ENCODE data around the gene TRAF3IP1.

TRAF3IP1 gene

GRCh38 chr2:238336793-238337444, 16.6 kb downstream of the TRAF3IP1 start:
- Mint-ChIP-seq H3K4me3 (no peak overlapping the region), H3K36me3 (ENCODE audit: low read depth) (no peaks in the 10 kb centered on the region), H3K4me1 (ENCODE audit: low read depth) (peaks cover 9% of the 10 kb centered on the region), H3K27ac (no peak overlapping the region), H3K9me3 (no peaks in the 10 kb centered on the region), H3K27me3 (no peaks in the 10 kb centered on the region)

GRCh38 chr2:238337846-238338245, 17.5 kb downstream of the TRAF3IP1 start:
- H3K27ac Mint-ChIP-seq: no peak overlapping the region
- no peaks in the 10 kb centered on the region for H3K27me3 Mint-ChIP-seq
- no peaks in the 10 kb centered on the region for H3K36me3 Mint-ChIP-seq (ENCODE audit: low read depth)
- H3K4me1 Mint-ChIP-seq (ENCODE audit: low read depth): peaks cover 9% of the 10 kb centered on the region
- H3K4me3 Mint-ChIP-seq: no peak overlapping the region
- no peaks in the 10 kb centered on the region for H3K9me3 Mint-ChIP-seq

GRCh38 chr2:238338710-238339394, 18.5 kb downstream of the TRAF3IP1 start:
- Mint-ChIP-seq H3K36me3 (ENCODE audit: low read depth) (no peaks in the 10 kb centered on the region), H3K9me3 (no peaks in the 10 kb centered on the region), H3K27ac (no peak overlapping the region), H3K27me3 (no peaks in the 10 kb centered on the region), H3K4me3 (no peak overlapping the region), H3K4me1 (ENCODE audit: low read depth) (peaks cover 9% of the 10 kb centered on the region)

- H3K27ac Mint-ChIP-seq: no peak overlapping the region
- H3K9me3 Mint-ChIP-seq: no peaks in the 10 kb centered on the region
- no peaks in the 10 kb centered on the region for H3K36me3 Mint-ChIP-seq (ENCODE audit: low read depth)
- no peaks in the 10 kb centered on the region for H3K27me3 Mint-ChIP-seq
- H3K4me1 Mint-ChIP-seq (ENCODE audit: low read depth): peaks cover 9% of the 10 kb centered on the region
- no peak overlapping the region for H3K4me3 Mint-ChIP-seq
These were observed 19.1 kb downstream of the TRAF3IP1 start for GRCh38 chr2:238339395-238339780.

- Mint-ChIP-seq H3K4me1 (ENCODE audit: low read depth) (peaks cover 9% of the 10 kb centered on the region), H3K27me3 (no peaks in the 10 kb centered on the region), H3K27ac (no peak overlapping the region), H3K36me3 (ENCODE audit: low read depth) (no peaks in the 10 kb centered on the region), H3K9me3 (no peaks in the 10 kb centered on the region), H3K4me3 (no peak overlapping the region)
These were observed 19.5 kb downstream of the TRAF3IP1 start for GRCh38 chr2:238339814-238340213.

GRCh38 chr2:238341536-238341935, 21.2 kb downstream of the TRAF3IP1 start:
- Mint-ChIP-seq H3K36me3 (ENCODE audit: low read depth) (no peaks in the 10 kb centered on the region), H3K4me1 (ENCODE audit: low read depth) (peaks cover 9% of the 10 kb centered on the region), H3K27me3 (no peaks in the 10 kb centered on the region), H3K27ac (no peak overlapping the region), H3K4me3 (no peak overlapping the region), H3K9me3 (no peaks in the 10 kb centered on the region)

GRCh38 chr2:238344035-238344434, 23.7 kb downstream of the TRAF3IP1 start:
- Mint-ChIP-seq H3K9me3 (no peaks in the 10 kb centered on the region), H3K36me3 (ENCODE audit: low read depth) (peaks cover 3% of the 10 kb centered on the region), H3K27me3 (no peaks in the 10 kb centered on the region), H3K27ac (no peak overlapping the region), H3K4me3 (no peak overlapping the region), H3K4me1 (ENCODE audit: low read depth) (peaks cover 5% of the 10 kb centered on the region)

- Mint-ChIP-seq H3K27me3 (no peaks in the 10 kb centered on the region), H3K9me3 (no peaks in the 10 kb centered on the region), H3K27ac (no peak overlapping the region), H3K36me3 (ENCODE audit: low read depth) (peaks cover 8% of the 10 kb centered on the region), H3K4me3 (no peak overlapping the region), H3K4me1 (ENCODE audit: low read depth) (peaks cover 2% of the 10 kb centered on the region)
These were observed 24.2 kb downstream of the TRAF3IP1 start for GRCh38 chr2:238344517-238344916.

GRCh38 chr2:238345297-238345968, 25.1 kb downstream of the TRAF3IP1 start:
- no peaks in the 10 kb centered on the region for H3K9me3 Mint-ChIP-seq

GRCh38 chr2:238346544-238346943, 26.2 kb downstream of the TRAF3IP1 start:
- H3K4me3 Mint-ChIP-seq: no peak overlapping the region

More at GRCh38 chr2:238345297-238345968, 25.1 kb downstream of the TRAF3IP1 start:
- Mint-ChIP-seq H3K27ac (no peak overlapping the region), H3K36me3 (ENCODE audit: low read depth) (peaks cover 9% of the 10 kb centered on the region), H3K27me3 (no peaks in the 10 kb centered on the region), H3K4me3 (no peak overlapping the region), H3K4me1 (ENCODE audit: low read depth) (no peaks in the 10 kb centered on the region)

GRCh38 chr2:238350150-238350897, 30.0 kb downstream of the TRAF3IP1 start:
- H3K36me3 Mint-ChIP-seq (ENCODE audit: low read depth): peaks cover 13% of the 10 kb centered on the region
- no peak overlapping the region for H3K27ac Mint-ChIP-seq
- H3K4me3 Mint-ChIP-seq: no peak overlapping the region
- H3K9me3 Mint-ChIP-seq: no peaks in the 10 kb centered on the region
- no peaks in the 10 kb centered on the region for H3K27me3 Mint-ChIP-seq
- no peaks in the 10 kb centered on the region for H3K4me1 Mint-ChIP-seq (ENCODE audit: low read depth)

More at GRCh38 chr2:238346544-238346943, 26.2 kb downstream of the TRAF3IP1 start:
- H3K36me3 Mint-ChIP-seq (ENCODE audit: low read depth): peaks cover 9% of the 10 kb centered on the region
- H3K4me1 Mint-ChIP-seq (ENCODE audit: low read depth): no peaks in the 10 kb centered on the region
- no peak overlapping the region for H3K27ac Mint-ChIP-seq
- no peaks in the 10 kb centered on the region for H3K9me3 Mint-ChIP-seq
- H3K27me3 Mint-ChIP-seq: no peaks in the 10 kb centered on the region

- H3K36me3 Mint-ChIP-seq (ENCODE audit: low read depth): peaks cover 13% of the 10 kb centered on the region
- H3K4me1 Mint-ChIP-seq (ENCODE audit: low read depth): no peaks in the 10 kb centered on the region
- no peaks in the 10 kb centered on the region for H3K27me3 Mint-ChIP-seq
- H3K27ac Mint-ChIP-seq: no peak overlapping the region
- H3K9me3 Mint-ChIP-seq: no peaks in the 10 kb centered on the region
- no peak overlapping the region for H3K4me3 Mint-ChIP-seq
These were observed 31.0 kb downstream of the TRAF3IP1 start for GRCh38 chr2:238351315-238351714.

- H3K27me3 Mint-ChIP-seq: no peaks in the 10 kb centered on the region
- H3K4me3 Mint-ChIP-seq: no peak overlapping the region
- H3K27ac Mint-ChIP-seq: no peak overlapping the region
- H3K36me3 Mint-ChIP-seq (ENCODE audit: low read depth): peaks cover 13% of the 10 kb centered on the region
- H3K9me3 Mint-ChIP-seq: no peaks in the 10 kb centered on the region
- H3K4me1 Mint-ChIP-seq (ENCODE audit: low read depth): no peaks in the 10 kb centered on the region
These were observed 32.0 kb downstream of the TRAF3IP1 start for GRCh38 chr2:238352361-238352760.

GRCh38 chr2:238358769-238359168, 38.5 kb downstream of the TRAF3IP1 start:
- H3K4me1 Mint-ChIP-seq (ENCODE audit: low read depth): no peaks in the 10 kb centered on the region
- H3K27ac Mint-ChIP-seq: no peak overlapping the region
- peaks cover 28% of the 10 kb centered on the region for H3K36me3 Mint-ChIP-seq (ENCODE audit: low read depth)
- H3K9me3 Mint-ChIP-seq: no peaks in the 10 kb centered on the region
- no peaks in the 10 kb centered on the region for H3K27me3 Mint-ChIP-seq
- H3K4me3 Mint-ChIP-seq: no peak overlapping the region

- Mint-ChIP-seq H3K27ac (no peak overlapping the region), H3K4me3 (no peak overlapping the region)
These were observed 39.1 kb downstream of the TRAF3IP1 start for GRCh38 chr2:238359403-238359802.

More at GRCh38 chr2:238359403-238359802, 39.1 kb downstream of the TRAF3IP1 start:
- Mint-ChIP-seq H3K36me3 (ENCODE audit: low read depth) (peaks cover 28% of the 10 kb centered on the region), H3K27me3 (no peaks in the 10 kb centered on the region), H3K4me1 (ENCODE audit: low read depth) (no peaks in the 10 kb centered on the region), H3K9me3 (no peaks in the 10 kb centered on the region)
